GM12874 (cell line): ENCODE measurements around the gene RGS11.

ENCODE experiments used
- TF ChIP-seq, protein P1 (sequence below): IDR thresholded peaks from 2 replicates; pipeline ENCODE4 v1.5.1; 2011; ENCODE audit warnings: low read depth, mild to moderate bottlenecking, control low read depth, low read length, moderate library complexity; ENCODE audit not compliant: insufficient read depth

RGS11 gene

DNA sequence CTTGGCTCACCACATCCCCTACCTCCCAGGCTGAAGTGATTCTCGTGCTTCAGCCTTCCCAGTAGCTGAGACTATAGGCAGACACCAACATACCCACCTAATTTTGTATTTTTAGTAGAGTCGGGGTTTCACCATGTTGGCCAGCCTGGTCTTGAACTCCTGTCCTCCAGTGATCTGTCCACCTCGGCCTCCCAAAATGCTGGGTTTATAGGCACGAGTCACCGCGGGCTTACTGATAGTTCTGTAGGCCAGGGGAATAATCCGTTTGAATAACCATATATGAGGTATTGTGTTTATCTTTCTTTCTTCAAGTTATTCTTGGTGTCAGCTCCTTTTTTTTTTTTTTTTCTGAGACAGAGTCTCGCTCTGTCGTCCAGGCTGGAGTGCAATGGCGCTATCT lies 33.5 kb downstream of the RGS11 start:
- TF ChIP-seq, protein P1, sequence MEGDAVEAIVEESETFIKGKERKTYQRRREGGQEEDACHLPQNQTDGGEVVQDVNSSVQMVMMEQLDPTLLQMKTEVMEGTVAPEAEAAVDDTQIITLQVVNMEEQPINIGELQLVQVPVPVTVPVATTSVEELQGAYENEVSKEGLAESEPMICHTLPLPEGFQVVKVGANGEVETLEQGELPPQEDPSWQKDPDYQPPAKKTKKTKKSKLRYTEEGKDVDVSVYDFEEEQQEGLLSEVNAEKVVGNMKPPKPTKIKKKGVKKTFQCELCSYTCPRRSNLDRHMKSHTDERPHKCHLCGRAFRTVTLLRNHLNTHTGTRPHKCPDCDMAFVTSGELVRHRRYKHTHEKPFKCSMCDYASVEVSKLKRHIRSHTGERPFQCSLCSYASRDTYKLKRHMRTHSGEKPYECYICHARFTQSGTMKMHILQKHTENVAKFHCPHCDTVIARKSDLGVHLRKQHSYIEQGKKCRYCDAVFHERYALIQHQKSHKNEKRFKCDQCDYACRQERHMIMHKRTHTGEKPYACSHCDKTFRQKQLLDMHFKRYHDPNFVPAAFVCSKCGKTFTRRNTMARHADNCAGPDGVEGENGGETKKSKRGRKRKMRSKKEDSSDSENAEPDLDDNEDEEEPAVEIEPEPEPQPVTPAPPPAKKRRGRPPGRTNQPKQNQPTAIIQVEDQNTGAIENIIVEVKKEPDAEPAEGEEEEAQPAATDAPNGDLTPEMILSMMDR, result no peak

DNA sequence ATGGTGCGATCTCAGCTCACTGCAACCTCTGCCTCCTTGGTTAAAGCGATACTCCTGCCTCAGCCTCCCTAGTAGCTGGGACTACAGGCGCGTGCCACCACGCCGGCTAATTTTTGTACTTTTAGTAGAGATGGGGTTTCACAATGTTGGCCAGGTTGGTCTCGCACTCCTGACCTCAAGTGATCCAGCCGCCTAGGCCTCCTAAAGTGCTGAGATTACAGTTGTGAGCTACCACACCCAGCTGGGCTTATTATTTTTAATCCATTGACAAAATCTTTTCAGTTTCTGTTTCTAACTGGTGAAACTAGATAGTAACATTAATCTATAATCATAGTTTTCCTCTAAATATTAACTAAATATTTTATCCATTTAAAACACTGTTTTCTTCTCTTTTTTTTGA lies 35.2 kb downstream of the RGS11 start:
- TF ChIP-seq, protein P1, result no peak

DNA sequence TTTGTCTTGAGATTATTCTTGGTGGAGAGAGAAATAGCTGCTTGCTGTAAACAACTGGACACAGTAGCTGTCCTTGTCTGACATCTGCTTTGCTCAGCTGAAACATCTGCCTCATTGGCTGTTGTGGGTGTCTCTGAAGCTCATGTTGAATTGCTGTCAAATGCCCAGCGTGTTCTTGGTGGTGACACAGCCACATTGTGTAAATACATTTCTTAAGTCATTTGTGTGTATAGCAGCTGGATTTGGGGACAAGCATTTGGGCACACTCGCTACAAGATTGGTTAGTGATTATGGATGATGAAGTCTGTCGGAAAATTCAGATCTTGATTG lies 35.8 kb downstream of the RGS11 start:
- TF ChIP-seq, protein P1, result no peak

DNA sequence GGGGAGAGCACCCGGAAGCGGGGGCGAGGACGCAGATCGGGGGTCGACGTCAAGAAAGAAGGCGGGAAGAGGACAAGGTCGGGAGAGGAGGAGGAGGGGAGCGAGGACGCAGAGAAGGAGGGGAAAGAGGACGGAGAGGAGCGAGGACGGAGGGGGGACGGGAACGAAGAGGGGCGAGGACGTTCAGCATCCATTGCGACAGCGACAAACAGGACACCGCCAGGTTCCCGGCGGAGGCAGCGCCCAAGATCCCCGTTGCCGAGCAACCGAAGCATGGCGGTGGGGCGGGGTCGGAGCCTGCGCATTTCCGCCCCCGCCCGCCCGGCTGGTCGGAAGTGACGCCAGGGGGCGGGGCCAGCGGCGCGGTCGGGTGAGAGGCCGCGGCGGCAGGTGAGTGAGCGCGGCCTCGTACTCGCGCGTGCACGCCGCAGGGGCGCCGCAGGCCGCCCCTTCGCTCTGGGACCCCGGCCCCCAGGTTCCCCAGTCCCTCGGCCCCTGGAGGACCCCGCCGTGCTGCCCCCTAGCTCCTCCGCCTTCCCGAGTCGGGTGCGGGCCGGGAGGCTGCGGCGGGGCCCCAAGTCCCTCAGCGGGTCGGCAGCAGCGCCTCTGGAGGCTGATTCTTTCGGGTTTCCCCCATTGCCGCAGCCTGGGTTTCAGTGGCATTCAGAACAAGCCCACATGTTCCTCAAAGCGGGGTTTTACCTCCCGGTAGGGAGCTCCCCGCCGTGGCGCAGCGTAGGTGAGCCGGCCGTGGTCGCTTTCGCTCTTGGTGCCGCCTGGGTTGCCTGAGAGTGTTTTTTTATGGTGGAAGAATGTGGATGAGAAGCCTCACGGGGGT lies 41.1 kb downstream of the RGS11 start, which contains the start of gene FAM234A:
Gene FAM234A (plus strand): TSS at position 354 of the 838 bp plus-strand sequence. CDS start 19,593 bp downstream, outside the sequence.
- TF ChIP-seq, protein P1, result peak; percentile 62

DNA sequence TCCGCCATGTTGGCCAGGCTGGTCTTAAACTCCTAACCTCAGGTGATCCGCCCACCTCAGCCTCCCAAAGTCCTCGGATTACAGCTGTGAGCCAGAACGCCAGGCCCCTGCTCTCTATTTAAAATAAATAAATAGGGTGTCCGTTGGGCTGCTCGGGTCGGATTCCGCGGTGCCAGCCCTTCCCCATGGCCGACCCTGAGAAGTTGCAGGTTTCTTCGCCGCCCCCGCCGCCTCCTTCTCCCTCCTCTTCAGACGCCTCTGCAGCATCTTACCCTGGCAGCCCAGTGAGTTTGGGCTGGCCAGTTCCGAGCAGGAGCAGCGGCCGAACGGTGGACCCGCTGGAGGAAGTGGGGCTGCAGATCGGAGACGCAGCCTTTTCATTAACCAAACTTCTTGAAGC lies 44.8 kb downstream of the RGS11 start:
- TF ChIP-seq, protein P1, result no peak

DNA sequence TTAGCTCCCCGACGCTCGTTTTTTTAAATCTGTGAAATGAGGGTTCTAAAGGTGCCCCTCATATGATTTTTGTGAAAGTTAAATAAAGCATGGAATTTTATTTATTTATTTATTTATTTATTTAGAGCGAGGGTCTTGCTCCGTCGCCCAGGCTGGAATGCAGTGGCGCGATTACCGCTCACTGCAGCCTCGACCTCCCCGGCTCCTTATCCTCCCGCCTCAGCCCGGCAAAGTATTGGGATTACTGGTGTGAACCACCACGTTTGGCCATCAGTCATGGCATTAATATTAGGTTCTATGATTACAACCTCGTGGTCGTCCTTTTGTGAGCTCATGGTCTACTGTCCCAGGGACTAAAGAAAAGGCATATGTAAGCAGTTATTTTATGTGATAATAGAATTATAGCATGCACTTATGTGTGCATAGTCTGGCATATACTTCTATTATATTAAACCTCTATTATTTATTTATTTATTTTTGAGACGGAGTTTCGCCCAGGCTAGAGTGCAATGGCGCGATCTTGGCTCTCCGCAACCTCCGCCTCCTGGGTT lies 45.9 kb downstream of the RGS11 start:
- TF ChIP-seq, protein P1, result no peak

DNA sequence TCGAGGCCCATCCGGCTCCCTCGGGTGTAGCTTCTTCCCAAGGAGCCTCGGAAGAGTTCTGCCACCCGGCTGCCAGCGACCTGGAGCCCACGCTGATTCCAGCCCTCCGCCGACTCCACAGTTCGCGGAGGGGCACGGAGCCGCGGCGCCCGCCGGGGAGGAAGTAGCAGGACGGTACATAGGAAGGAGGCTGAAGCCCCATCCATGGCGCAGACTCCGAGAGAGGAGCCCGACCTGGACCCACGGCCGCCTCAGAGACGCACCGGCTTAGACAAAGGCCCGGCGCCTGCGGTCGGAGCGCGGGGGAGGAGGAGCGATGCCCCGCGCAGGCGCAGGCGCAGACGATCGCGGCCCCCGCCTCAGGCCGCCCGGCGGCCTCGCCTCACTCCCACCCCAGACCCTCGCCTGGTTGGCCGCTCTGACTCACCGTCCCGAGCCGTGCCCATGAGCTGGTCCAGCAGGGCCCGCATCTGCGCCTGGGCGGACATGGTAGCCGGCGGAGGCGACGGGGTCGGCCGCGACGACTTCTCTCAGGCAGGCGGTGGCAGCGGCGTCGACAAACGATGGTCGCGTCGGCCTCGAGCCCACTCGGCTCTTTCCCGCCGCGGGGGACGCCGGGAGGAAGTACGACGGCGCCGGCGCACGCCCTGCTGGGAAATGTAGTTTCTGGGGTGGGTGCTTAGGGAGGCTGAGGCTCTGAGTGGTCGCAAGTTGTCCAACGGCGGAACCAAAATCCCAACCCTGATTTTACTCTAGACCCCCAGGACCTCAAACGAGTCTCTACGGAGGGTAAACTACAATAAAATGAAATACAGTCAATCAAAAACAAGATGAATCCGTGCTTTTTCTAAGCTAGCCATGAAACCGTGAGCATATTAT lies 46.7 kb downstream of the RGS11 start, which contains the start of gene LUC7L:
Gene LUC7L (minus strand): TSS at position 598 of the 879 bp plus-strand sequence. CDS start 110 bp downstream, at position 488.
- TF ChIP-seq, protein P1, result no peak
